Measurements from ENCODE around the gene CACNA2D2. TPM values are rescaled to one million over a fixed set of nuclear protein-coding genes. Genes with fewer than 3 reads are reported as not detected.

The CACNA2D2 gene
- total and polyA plus RNA-seq, 4 donors, result 0.10 to 0.19 (median 0.15) TPM

DNA sequence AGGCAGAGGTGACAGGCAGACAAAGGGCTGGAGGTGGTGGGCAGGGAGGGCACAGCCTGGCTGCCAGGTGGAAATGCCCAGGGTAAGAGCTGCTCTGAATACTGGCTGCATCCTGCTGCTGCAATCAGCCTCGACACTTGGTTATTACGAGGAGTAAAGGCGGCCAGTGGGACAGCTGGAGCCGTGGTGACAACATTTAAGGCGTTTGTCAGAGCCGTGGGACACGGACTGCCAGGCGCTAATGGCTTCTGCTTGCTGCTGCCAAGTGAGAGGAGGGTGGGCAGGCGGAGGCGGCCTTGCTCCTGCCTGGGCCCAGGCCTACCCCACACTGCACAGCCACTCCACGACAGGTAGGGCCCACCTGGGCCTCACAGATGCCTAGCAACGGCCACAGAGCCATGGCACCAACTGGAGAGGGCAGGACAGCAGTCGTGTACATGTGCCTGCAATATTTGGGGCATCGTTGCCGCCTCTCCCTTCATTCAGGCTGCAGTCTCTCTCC, 94.9 kb downstream of the CACNA2D2 start:
- no peak overlapping the region for H3K27ac ChIP-seq (ENCODE audit: low read depth in 1 of 2, low read length in 2 of 2)
- no peaks in the 10 kb centered on the region for H3K9me3 ChIP-seq (ENCODE audit: control insufficient read depth in 4 of 4, low read length in 3 of 4)
- TF ChIP-seq NR2F2 (IDR thresholded peaks at IDR 0.05), result no peak
- TF ChIP-seq, protein P1, sequence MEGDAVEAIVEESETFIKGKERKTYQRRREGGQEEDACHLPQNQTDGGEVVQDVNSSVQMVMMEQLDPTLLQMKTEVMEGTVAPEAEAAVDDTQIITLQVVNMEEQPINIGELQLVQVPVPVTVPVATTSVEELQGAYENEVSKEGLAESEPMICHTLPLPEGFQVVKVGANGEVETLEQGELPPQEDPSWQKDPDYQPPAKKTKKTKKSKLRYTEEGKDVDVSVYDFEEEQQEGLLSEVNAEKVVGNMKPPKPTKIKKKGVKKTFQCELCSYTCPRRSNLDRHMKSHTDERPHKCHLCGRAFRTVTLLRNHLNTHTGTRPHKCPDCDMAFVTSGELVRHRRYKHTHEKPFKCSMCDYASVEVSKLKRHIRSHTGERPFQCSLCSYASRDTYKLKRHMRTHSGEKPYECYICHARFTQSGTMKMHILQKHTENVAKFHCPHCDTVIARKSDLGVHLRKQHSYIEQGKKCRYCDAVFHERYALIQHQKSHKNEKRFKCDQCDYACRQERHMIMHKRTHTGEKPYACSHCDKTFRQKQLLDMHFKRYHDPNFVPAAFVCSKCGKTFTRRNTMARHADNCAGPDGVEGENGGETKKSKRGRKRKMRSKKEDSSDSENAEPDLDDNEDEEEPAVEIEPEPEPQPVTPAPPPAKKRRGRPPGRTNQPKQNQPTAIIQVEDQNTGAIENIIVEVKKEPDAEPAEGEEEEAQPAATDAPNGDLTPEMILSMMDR (IDR thresholded peaks at IDR 0.05; ENCODE audit: low read depth, low read length, missing input control), result no peak
- TF ChIP-seq, protein P2, sequence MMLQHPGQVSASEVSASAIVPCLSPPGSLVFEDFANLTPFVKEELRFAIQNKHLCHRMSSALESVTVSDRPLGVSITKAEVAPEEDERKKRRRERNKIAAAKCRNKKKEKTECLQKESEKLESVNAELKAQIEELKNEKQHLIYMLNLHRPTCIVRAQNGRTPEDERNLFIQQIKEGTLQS (IDR thresholded peaks at IDR 0.05), result no peak
- TF ChIP-seq, protein P3, sequence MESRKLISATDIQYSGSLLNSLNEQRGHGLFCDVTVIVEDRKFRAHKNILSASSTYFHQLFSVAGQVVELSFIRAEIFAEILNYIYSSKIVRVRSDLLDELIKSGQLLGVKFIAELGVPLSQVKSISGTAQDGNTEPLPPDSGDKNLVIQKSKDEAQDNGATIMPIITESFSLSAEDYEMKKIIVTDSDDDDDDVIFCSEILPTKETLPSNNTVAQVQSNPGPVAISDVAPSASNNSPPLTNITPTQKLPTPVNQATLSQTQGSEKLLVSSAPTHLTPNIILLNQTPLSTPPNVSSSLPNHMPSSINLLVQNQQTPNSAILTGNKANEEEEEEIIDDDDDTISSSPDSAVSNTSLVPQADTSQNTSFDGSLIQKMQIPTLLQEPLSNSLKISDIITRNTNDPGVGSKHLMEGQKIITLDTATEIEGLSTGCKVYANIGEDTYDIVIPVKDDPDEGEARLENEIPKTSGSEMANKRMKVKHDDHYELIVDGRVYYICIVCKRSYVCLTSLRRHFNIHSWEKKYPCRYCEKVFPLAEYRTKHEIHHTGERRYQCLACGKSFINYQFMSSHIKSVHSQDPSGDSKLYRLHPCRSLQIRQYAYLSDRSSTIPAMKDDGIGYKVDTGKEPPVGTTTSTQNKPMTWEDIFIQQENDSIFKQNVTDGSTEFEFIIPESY (IDR thresholded peaks at IDR 0.05), result no peak
- no peak for TF ChIP-seq FOXA2 (IDR thresholded peaks at IDR 0.05)
- no peak for TF ChIP-seq JUND (IDR thresholded peaks at IDR 0.05)
- no peak for TF ChIP-seq HNF4A (conservative IDR thresholded peaks at IDR 0.05)
- TF ChIP-seq, protein P4, sequence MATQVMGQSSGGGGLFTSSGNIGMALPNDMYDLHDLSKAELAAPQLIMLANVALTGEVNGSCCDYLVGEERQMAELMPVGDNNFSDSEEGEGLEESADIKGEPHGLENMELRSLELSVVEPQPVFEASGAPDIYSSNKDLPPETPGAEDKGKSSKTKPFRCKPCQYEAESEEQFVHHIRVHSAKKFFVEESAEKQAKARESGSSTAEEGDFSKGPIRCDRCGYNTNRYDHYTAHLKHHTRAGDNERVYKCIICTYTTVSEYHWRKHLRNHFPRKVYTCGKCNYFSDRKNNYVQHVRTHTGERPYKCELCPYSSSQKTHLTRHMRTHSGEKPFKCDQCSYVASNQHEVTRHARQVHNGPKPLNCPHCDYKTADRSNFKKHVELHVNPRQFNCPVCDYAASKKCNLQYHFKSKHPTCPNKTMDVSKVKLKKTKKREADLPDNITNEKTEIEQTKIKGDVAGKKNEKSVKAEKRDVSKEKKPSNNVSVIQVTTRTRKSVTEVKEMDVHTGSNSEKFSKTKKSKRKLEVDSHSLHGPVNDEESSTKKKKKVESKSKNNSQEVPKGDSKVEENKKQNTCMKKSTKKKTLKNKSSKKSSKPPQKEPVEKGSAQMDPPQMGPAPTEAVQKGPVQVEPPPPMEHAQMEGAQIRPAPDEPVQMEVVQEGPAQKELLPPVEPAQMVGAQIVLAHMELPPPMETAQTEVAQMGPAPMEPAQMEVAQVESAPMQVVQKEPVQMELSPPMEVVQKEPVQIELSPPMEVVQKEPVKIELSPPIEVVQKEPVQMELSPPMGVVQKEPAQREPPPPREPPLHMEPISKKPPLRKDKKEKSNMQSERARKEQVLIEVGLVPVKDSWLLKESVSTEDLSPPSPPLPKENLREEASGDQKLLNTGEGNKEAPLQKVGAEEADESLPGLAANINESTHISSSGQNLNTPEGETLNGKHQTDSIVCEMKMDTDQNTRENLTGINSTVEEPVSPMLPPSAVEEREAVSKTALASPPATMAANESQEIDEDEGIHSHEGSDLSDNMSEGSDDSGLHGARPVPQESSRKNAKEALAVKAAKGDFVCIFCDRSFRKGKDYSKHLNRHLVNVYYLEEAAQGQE (IDR thresholded peaks at IDR 0.05), result no peak
- no peak for TF ChIP-seq EGR1 (IDR thresholded peaks at IDR 0.05; ENCODE audit: low read depth in 2 of 2)
- TF ChIP-seq YY1 (IDR thresholded peaks at IDR 0.05), result no peak
- no peak for TF ChIP-seq FOXA1 (IDR thresholded peaks at IDR 0.05)
- no peak for TF ChIP-seq SP1 (IDR thresholded peaks at IDR 0.05)
- no peaks in the 10 kb centered on the region for H3K4me1 ChIP-seq (ENCODE audit: control insufficient read depth in 4 of 4, insufficient read depth in 4 of 4, low read length in 3 of 4)
- no peak overlapping the region for H3K9ac ChIP-seq (ENCODE audit: low read depth in 1 of 2, low read length in 2 of 2)
- 83% methylated on average over 15 of the region's 15 CpGs for WGBS
- no peak for DNase-seq (ENCODE audit: low spot score)
- H3K4me3 ChIP-seq (ENCODE audit: low read depth in 1 of 3, low read length in 3 of 3), result no peak overlapping the region
- no peaks in the 10 kb centered on the region for H3K27me3 ChIP-seq (ENCODE audit: control insufficient read depth in 4 of 4, insufficient read depth in 4 of 4, low read length in 3 of 4)
- no peaks in the 10 kb centered on the region for H3K36me3 ChIP-seq (ENCODE audit: control insufficient read depth in 4 of 4, insufficient read depth in 3 of 4, low read depth in 1 of 4, low read length in 3 of 4)

GRCh38 chr3:50406487-50406886, 96.9 kb downstream of the CACNA2D2 start:
- no peak overlapping the region for H3K4me3 ChIP-seq (ENCODE audit: low read depth in 1 of 3, low read length in 3 of 3)
- H3K27ac ChIP-seq (ENCODE audit: low read depth in 1 of 2, low read length in 2 of 2), result no peak overlapping the region
- H3K27me3 ChIP-seq (ENCODE audit: control insufficient read depth in 4 of 4, insufficient read depth in 4 of 4, low read length in 3 of 4), result no peaks in the 10 kb centered on the region
- H3K9me3 ChIP-seq (ENCODE audit: control insufficient read depth in 4 of 4, low read length in 3 of 4), result no peaks in the 10 kb centered on the region
- no peak for DNase-seq (ENCODE audit: low spot score)
- 60% methylated on average over 1 of the region's 1 CpG for WGBS
- H3K9ac ChIP-seq (ENCODE audit: low read depth in 1 of 2, low read length in 2 of 2), result no peak overlapping the region
- H3K4me1 ChIP-seq (ENCODE audit: control insufficient read depth in 4 of 4, insufficient read depth in 4 of 4, low read length in 3 of 4), result no peaks in the 10 kb centered on the region
- no peaks in the 10 kb centered on the region for H3K36me3 ChIP-seq (ENCODE audit: control insufficient read depth in 4 of 4, insufficient read depth in 3 of 4, low read depth in 1 of 4, low read length in 3 of 4)
- TF ChIP-seq, protein P4 (IDR thresholded peaks at IDR 0.05), result no peak
- no peak for TF ChIP-seq GABPA (IDR thresholded peaks at IDR 0.05 in 1 of 2, conservative IDR thresholded peaks at IDR 0.05 in 1 of 2)
- no peak for TF ChIP-seq TAF1 (conservative IDR thresholded peaks at IDR 0.05)
- TF ChIP-seq FOXA2 (IDR thresholded peaks at IDR 0.05), result no peak
- no peak for TF ChIP-seq YY1 (IDR thresholded peaks at IDR 0.05)
- TF ChIP-seq, protein P3 (IDR thresholded peaks at IDR 0.05), result no peak
- TF ChIP-seq NR2F2 (IDR thresholded peaks at IDR 0.05), result no peak
- TF ChIP-seq HNF4G (IDR thresholded peaks at IDR 0.05), result no peak
- TF ChIP-seq HNF4A (conservative IDR thresholded peaks at IDR 0.05), result no peak
- TF ChIP-seq, protein P5, sequence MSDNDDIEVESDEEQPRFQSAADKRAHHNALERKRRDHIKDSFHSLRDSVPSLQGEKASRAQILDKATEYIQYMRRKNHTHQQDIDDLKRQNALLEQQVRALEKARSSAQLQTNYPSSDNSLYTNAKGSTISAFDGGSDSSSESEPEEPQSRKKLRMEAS (IDR thresholded peaks at IDR 0.05), result no peak
- TF ChIP-seq JUND (IDR thresholded peaks at IDR 0.05), result no peak
- TF ChIP-seq FOXA1 (IDR thresholded peaks at IDR 0.05), result no peak

Measured in liver (tissue), 9 donors.